Stomach (tissue), 9 donors: ENCODE data around the gene HSPBAP1. TPM values are rescaled to one million over a fixed set of nuclear protein-coding genes. Genes with fewer than 3 reads are reported as not detected.

ENCODE experiments used
- DNase-seq, 2 donors: peaks; one replicate each; pipeline versions ENCODE4 v3.0.0 to v3.0.0-alpha.2; 2013 to 2019
- H3K27ac ChIP-seq, 5 donors: fragments of 200-600 bp in 4 of 5; sonication (generic) in 4 of 5; one replicate each; pipeline ENCODE4 v1.5.1; 2013 to 2019; ENCODE audit warnings: mild to moderate bottlenecking in 1 of 5, moderate library complexity in 1 of 5
- H3K27me3 ChIP-seq, 3 donors: fragments of 200-600 bp; sonication (generic); one replicate each; pipeline ENCODE4 v1.5.1; 2017 to 2019; ENCODE audit warnings: mixed run types in 1 of 3
- H3K36me3 ChIP-seq, 4 donors: fragments of 200-600 bp; sonication (generic); 1 replicate in 3 of 4; 2 replicates in 1 of 4; pipeline ENCODE4 v1.5.1; 2016 to 2019
- H3K4me1 ChIP-seq, 4 donors: fragments of 200-600 bp; sonication (generic); one replicate each; pipeline ENCODE4 v1.5.1; 2016 to 2019
- H3K4me3 ChIP-seq, 4 donors: fragments of 200-600 bp; sonication (generic) in 3 of 4; one replicate each; pipeline ENCODE4 v1.5.1; 2016 to 2019; ENCODE audit warnings: mild to moderate bottlenecking in 1 of 4
- H3K9me3 ChIP-seq, 4 donors: fragments of 200-600 bp; sonication (generic); one replicate each; pipeline ENCODE4 v1.5.1; 2016 to 2019
- EP300 ChIP-seq: sonication (generic); formaldehyde crosslinking; IDR thresholded peaks from one replicate; pipeline ENCODE4 v1.6.1; 2017; ENCODE audit warnings: antibody characterized with exemption
- POLR2A ChIP-seq, 4 donors: fragments of 450-650 bp; IDR thresholded peaks; one replicate each; pipeline ENCODE4 v1.6.1; 2016; ENCODE audit warnings: antibody characterized with exemption in 4 of 4, control low read depth in 2 of 4, mild to moderate bottlenecking in 1 of 4, moderate library complexity in 1 of 4
- POLR2AphosphoS5 ChIP-seq, 3 donors: sonication (generic); formaldehyde crosslinking; IDR thresholded peaks; one replicate each; pipeline ENCODE4 v1.6.1; 2016; ENCODE audit warnings: antibody characterized with exemption in 3 of 3
- WGBS, 5 donors: extraction: QIAGEN DNeasy Blood & Tissue Kit in 3 of 5; methylation state at CpG; one replicate each; pipeline versions ENCODE4 v1.1.5 to v1.1.7; 2013 to 2018; 5-methylcytosine and 5-hydroxymethylcytosine counted together
- intact Hi-C: fragments of 100-400 bp; cut with DNase I; formaldehyde crosslinking; loops from one replicate; pipeline ENCODE4 v1.15.1; 2023; ENCODE audit warnings: low total_unique reads
- polyA plus RNA-seq, 3 donors: library from polyadenylated mRNA; stranded (reverse); fragments of 200-250 nt; gene quantifications; one replicate each; pipeline ENCODE4 v1.2.3, GENCODE V29; 2013
- total RNA-seq, 5 donors: library from RNA; depleted of rRNA; stranded (reverse); fragments of >200 nt; gene quantifications; one replicate each; pipeline versions ENCODE4 v1.1.0 to v1.2.3, GENCODE V29; 2014 to 2016
- TF ChIP-seq, protein P1 (sequence below), 7 experiments: fragments of 450-650 bp in 4 of 7; fragments of 200-600 bp in 3 of 7; sonication (generic) in 3 of 7; IDR thresholded peaks; one replicate each; pipeline ENCODE4 v1.5.1; 2016 to 2019; ENCODE audit warnings: antibody characterized with exemption in 7 of 7, control low read depth in 2 of 7, mild to moderate bottlenecking in 1 of 7
- donor health status: healthy with polysubstance abuse.
- donor health status: Bipolar disorder and iron deficiency.
- donor health status: healthy.

HSPBAP1 gene
- total and polyA plus RNA-seq, 8 donors = 1.7 to 16.5 (median 8.8) TPM; not detected in 1

DNA sequence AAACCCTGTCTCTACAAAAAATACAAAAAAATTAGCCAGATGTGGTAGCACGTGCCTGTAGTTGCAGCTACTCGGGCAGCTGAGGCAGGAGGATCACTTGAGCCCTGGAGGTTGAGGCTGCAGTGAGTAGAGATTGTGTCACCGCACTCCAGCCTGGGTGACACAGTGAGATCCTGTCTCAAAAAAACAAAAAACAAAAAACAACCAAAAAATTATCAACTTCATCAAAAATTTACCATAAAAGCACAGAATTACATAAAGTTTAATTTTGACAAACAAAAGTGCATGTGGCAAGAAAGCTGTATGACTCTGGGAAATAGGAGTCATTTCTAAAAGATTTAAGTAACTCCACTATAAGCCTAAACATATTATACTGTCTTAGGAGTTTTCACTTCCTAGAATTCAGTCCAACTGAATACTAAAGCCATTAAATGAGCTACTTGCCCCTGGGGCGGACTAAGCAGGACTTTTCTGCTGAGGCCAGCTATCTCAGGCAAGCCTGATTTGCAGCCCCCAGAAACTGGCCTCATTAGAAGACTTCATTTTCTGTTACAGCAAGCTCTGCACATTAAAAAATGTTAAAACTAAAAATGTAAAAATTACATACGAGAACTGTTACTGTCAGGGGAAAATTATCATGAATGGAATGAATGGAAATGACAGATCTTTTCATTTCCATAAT is 23.0 kb downstream of the HSPBAP1 start:
- Histone ChIP-seq H3K4me1 (no peaks in the 10 kb centered on the region), H3K36me3 (peaks cover 0 to 25% (median 22%) of the 10 kb centered on the region in 4 donors), H3K9me3 (no peaks in the 10 kb centered on the region), H3K27ac (no peak overlapping the region), H3K4me3 (no peak overlapping the region), H3K27me3 (no peaks in the 10 kb centered on the region)
- intact Hi-C loops = no loop called here
- WGBS, 5 donors = 92 to 97% (median 95%) methylated on average over 5 of the region's 5 CpGs
- no peak for DNase-seq
- TF ChIP-seq POLR2A (IDR thresholded peaks at IDR 0.05) (no peak), POLR2AphosphoS5 (IDR thresholded peaks at IDR 0.05) (no peak), EP300 (no peak)
- TF ChIP-seq, protein P1, sequence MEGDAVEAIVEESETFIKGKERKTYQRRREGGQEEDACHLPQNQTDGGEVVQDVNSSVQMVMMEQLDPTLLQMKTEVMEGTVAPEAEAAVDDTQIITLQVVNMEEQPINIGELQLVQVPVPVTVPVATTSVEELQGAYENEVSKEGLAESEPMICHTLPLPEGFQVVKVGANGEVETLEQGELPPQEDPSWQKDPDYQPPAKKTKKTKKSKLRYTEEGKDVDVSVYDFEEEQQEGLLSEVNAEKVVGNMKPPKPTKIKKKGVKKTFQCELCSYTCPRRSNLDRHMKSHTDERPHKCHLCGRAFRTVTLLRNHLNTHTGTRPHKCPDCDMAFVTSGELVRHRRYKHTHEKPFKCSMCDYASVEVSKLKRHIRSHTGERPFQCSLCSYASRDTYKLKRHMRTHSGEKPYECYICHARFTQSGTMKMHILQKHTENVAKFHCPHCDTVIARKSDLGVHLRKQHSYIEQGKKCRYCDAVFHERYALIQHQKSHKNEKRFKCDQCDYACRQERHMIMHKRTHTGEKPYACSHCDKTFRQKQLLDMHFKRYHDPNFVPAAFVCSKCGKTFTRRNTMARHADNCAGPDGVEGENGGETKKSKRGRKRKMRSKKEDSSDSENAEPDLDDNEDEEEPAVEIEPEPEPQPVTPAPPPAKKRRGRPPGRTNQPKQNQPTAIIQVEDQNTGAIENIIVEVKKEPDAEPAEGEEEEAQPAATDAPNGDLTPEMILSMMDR (IDR thresholded peaks at IDR 0.05) = no peak

- no peaks in the 10 kb centered on the region for H3K4me1 ChIP-seq
- H3K36me3 ChIP-seq = peaks cover 0 to 20% (median 17%) of the 10 kb centered on the region in 4 donors
- 81 to 92% (median 88%) methylated on average over 3 of the region's 3 CpGs for WGBS, 5 donors
- no peak for DNase-seq
- TF ChIP-seq, protein P1 (IDR thresholded peaks at IDR 0.05) = no peak
- TF ChIP-seq POLR2AphosphoS5 (IDR thresholded peaks at IDR 0.05) (no peak), POLR2A (IDR thresholded peaks at IDR 0.05) (no peak), EP300 (no peak)
- intact Hi-C loops = no loop called here
- peak overlapping the region in 2 of 5 donors; percentile 58 to 63 for H3K27ac ChIP-seq
- H3K27me3 ChIP-seq = no peaks in the 10 kb centered on the region
- no peak overlapping the region for H3K4me3 ChIP-seq
- no peaks in the 10 kb centered on the region for H3K9me3 ChIP-seq
These were observed 25.9 kb downstream of the HSPBAP1 start for GRCh38 chr3:122767540-122768372.

- 93 to 98% (median 97%) methylated on average over 3 of the region's 3 CpGs for WGBS, 5 donors
- no peak for DNase-seq
- Histone ChIP-seq H3K27ac (no peak overlapping the region), H3K27me3 (no peaks in the 10 kb centered on the region), H3K9me3 (no peaks in the 10 kb centered on the region), H3K36me3 (peaks cover 0 to 20% (median 17%) of the 10 kb centered on the region in 4 donors), H3K4me1 (no peaks in the 10 kb centered on the region), H3K4me3 (no peak overlapping the region)
- TF ChIP-seq POLR2A (IDR thresholded peaks at IDR 0.05) (no peak), POLR2AphosphoS5 (IDR thresholded peaks at IDR 0.05) (no peak), EP300 (no peak)
- TF ChIP-seq, protein P1 (IDR thresholded peaks at IDR 0.05) = no peak
- intact Hi-C loops = no loop called here
These were observed 27.2 kb downstream of the HSPBAP1 start for GRCh38 chr3:122766430-122766829.

DNA sequence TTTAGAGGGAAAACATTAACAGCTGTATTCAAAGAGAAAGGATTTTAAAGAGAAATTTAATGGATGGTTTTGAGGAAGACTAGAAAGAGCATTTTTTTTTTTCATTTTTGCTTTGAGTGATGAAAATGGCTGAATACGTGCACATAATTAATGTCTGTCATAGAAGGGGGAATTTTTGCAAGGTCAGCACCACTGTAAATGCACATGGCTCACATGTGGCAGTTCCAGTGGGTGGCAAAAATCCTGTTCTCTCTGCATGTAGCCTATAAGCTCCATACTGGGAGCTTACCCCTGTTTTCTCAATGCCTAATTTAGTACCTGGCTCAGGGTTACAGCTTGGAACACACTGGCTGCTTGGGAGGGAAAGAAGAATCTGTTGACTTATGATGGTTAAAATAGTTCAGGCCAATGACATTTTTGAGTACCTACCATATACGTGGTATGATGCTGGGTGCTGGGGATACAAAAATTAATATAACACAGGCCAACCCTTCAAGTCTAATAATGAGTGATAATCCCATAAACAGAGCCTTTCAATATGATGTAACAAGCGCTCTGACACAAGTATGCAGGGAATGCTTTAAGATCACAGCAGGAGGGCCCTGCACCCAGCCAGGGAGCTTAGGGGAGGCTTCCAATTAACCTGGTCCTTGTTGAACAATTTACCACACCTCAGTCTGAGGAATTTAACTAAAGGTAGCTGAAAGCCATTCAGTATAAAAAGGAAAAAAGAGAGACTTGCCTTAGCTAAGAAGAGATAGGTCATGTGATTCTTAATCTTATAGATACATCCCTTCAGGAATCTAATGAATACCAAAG is 33.0 kb downstream of the HSPBAP1 start:
- intact Hi-C loops = no loop called here
- Histone ChIP-seq H3K36me3 (peaks cover 0 to 12% (median 5%) of the 10 kb centered on the region in 4 donors), H3K27ac (no peak overlapping the region)

More for the DNA sequence above, 33.0 kb downstream of the HSPBAP1 start:
- H3K9me3 ChIP-seq = no peaks in the 10 kb centered on the region
- H3K27me3 ChIP-seq = no peaks in the 10 kb centered on the region
- peaks cover 0 to 18% (median 11%) of the 10 kb centered on the region in 4 donors for H3K4me1 ChIP-seq
- no peak for TF ChIP-seq POLR2AphosphoS5 (IDR thresholded peaks at IDR 0.05)
- no peak for TF ChIP-seq EP300
- TF ChIP-seq, protein P1 (IDR thresholded peaks at IDR 0.05) = no peak
- no peak for TF ChIP-seq POLR2A (IDR thresholded peaks at IDR 0.05)
- H3K4me3 ChIP-seq = no peak overlapping the region
- 82 to 96% (median 91%) methylated on average over 3 of the region's 3 CpGs for WGBS, 5 donors
- no peak for DNase-seq
